Activated CD4-positive, alpha-beta T cell treated with anti-CD3 and anti-CD28 coated beads for 24 hours (primary cell): Measurements from ENCODE around the gene KRTAP10-2.
"Not testable (repeated sequence)": the region's sequence is repeated elsewhere in the genome, so short reads cannot be mapped to it uniquely, and the experiment has no call there.

ENCODE experiments used
- DNase-seq, 2 donors: peaks; one replicate each; pipeline ENCODE4 v3.0.0-alpha.2; 2020; ENCODE audit warnings: low read depth in 2 of 2

Gene KRTAP10-2

GRCh38 chr21:44567481-44568171 lies 16.3 kb upstream of the KRTAP10-2 start:
- DNase-seq, result no peak

GRCh38 chr21:44566403-44566802 lies 15.1 kb upstream of the KRTAP10-2 start:
- no peak for DNase-seq

GRCh38 chr21:44564886-44565598 lies 13.7 kb upstream of the KRTAP10-2 start:
- no peak for DNase-seq

- no peak for DNase-seq
Observed at GRCh38 chr21:44564099-44564498, 12.8 kb upstream of the KRTAP10-2 start.

- no peak for DNase-seq
Observed at GRCh38 chr21:44558695-44559094, 7.4 kb upstream of the KRTAP10-2 start, which contains the start of gene KRTAP10-3. Gene KRTAP10-3, minus strand, starts transcription at chr21:44558795. Its CDS starts 80 bp downstream, at chr21:44558715.

GRCh38 chr21:44558329-44558675 lies 7.0 kb upstream of the KRTAP10-2 start:
- DNase-seq, result not testable (repeated sequence)

- DNase-seq, result no peak
Observed at GRCh38 chr21:44557491-44558328, 6.4 kb upstream of the KRTAP10-2 start.

- DNase-seq, result no peak
Observed at GRCh38 chr21:44556879-44557278, 5.6 kb upstream of the KRTAP10-2 start.

- DNase-seq, result no peak
Observed at GRCh38 chr21:44555200-44555875, 4.0 kb upstream of the KRTAP10-2 start.

GRCh38 chr21:44552681-44553080 lies 1.4 kb upstream of the KRTAP10-2 start:
- DNase-seq, result no peak

- DNase-seq, result no peak
Observed at GRCh38 chr21:44552136-44552535, 831 bp upstream of the KRTAP10-2 start.

- DNase-seq, result no peak
Observed at GRCh38 chr21:44550807-44551206, 498 bp downstream of the KRTAP10-2 start.

GRCh38 chr21:44550285-44550684 lies 1.0 kb downstream of the KRTAP10-2 start:
- DNase-seq, result not testable (repeated sequence)

- no peak for DNase-seq
Observed at GRCh38 chr21:44549525-44550211, 1.6 kb downstream of the KRTAP10-2 start.

GRCh38 chr21:44548922-44549321 lies 2.4 kb downstream of the KRTAP10-2 start:
- DNase-seq, result no peak

GRCh38 chr21:44548381-44548780 lies 2.9 kb downstream of the KRTAP10-2 start:
- no peak for DNase-seq

- no peak for DNase-seq
Observed at GRCh38 chr21:44547656-44548331, 3.5 kb downstream of the KRTAP10-2 start.

GRCh38 chr21:44544566-44544965 lies 6.7 kb downstream of the KRTAP10-2 start:
- no peak for DNase-seq

- DNase-seq, result no peak
Observed at GRCh38 chr21:44542716-44543115, 8.6 kb downstream of the KRTAP10-2 start.

GRCh38 chr21:44540741-44541288 lies 10.5 kb downstream of the KRTAP10-2 start:
- no peak for DNase-seq
